NCI-H1105 (cell line): ENCODE measurements around the gene DNAH5.
"Not testable (repeated sequence)": the region's sequence is repeated elsewhere in the genome, so short reads cannot be mapped to it uniquely, and the experiment has no call there.

ENCODE experiments used
- DNase-seq: peaks from one replicate; lab custom pipeline; 2025; lab: John Stamatoyannopoulos, UW

Gene DNAH5

DNA sequence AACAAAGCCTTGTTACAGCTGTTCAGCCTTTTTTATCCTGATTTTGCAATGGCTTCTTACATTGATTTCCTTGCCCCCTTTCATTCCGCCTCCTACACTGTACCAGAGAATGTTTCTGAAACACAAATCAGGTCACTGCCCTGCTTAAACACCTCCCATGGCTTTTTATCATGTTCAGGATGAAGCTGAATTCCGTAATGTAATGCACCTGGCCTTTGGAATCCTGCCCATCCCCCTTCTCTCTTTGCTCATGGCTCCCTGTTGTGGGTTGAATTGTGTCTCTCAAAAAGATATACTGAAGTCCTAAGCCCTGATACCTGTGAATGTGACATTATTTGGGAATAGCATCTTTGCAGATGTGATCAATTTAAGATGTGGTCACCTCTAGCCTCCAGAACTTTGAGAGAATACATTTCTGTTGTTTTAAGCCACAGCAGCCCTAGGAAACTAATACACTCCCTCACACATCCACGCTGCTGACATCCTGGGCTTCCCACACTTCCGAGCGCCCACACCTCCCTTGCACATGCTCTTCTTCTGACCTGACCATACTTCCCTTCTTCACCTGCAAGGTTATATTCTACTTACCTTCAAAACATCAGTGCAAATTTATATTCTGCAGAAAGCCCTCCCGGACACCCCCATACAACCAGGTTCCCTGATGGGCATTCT is 101.2 kb downstream of the DNAH5 start:
- no peak for DNase-seq

DNA sequence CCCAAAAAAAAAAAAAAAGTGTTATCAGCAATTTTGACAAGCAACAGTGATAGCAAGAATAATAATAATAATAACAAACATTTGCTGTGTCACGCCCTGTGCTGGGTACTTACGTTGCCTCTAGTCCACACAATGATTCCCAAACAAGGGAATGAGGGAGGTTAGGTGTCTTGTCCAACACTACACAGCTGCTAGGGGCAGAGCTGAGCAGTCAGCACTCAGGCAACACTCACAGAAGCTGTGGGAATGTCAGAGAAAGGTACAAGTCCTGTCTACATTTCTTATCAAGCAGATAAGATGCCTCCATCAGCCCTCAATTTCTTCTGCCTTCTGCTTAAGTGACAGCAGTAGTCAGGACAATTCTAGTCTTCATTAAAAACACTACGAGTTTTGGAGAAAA is 111.0 kb downstream of the DNAH5 start:
- DNase-seq: no peak

DNA sequence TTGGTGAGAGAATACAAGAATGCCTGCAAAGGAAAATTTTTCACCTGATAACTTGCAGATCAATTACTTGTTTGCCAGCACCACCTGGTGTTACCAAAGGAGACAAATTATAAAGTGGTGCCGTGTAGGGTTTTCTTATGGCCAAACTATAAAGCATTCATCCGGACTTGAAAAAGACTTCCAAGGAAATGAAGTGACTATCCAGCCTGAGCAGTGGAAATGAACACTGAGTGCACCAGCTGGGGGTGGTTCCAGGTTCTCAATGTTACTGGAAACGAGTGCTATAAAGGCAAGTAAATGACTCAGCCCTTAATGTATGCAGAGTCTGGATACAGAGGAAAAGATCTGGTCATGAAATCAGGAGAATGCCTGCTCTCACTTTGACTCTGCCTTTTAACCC is 113.1 kb downstream of the DNAH5 start:
- DNase-seq: no peak

DNA sequence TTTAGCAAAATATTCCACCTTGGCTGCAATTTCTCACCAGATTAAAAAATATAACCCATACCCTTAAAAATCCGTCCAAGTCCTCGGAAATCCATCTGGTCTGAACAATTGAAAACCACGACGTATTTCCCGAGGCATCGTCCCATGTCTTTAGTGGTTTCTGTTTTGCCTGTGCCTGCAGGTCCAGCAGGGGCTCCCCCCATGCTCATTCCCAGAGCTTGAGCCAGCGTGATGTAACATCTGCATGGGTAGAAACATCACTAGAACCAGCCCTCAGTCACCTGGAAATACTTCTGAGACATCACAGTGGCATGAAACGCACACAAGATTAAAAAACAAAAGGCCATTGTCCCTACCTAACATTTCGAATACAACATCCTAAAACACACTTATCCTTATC is 114.0 kb downstream of the DNAH5 start:
- DNase-seq: no peak

DNA sequence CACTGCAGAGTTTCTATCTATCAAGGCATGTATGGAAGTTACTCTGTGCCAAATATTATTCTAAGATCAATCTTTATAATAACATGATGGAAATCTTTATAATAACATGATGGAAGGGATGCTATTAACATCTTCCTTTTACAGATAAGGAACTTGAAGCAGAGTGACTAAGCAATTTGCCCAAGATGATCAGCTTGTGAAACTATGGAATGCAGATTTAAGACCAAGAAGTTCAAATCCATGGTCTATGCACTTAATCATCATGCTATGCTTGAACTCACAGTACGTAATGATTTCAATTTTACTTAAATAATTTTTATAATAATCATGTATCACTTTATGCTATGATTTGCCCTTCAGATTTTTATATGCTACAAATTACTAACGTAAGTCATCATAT is 123.1 kb downstream of the DNAH5 start:
- no peak for DNase-seq

DNA sequence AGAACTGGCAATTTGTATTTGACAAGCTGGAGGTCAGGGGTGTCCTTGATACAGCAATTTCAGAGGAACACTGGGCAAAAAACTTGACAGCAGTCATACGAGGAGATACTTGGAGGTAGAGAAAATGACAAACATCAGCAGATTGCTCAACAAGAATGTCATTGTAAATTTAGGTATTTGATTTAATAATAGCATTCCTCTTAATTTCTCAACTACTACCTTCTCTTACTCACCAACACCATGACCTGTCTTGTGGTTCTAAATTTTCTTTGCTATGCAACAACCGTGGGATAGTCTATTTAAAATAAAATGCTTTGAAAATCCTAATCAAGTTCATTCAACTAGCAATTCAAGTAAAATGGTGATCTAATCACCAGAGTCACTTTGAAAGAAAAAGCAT is 128.4 kb downstream of the DNAH5 start:
- no peak for DNase-seq

DNA sequence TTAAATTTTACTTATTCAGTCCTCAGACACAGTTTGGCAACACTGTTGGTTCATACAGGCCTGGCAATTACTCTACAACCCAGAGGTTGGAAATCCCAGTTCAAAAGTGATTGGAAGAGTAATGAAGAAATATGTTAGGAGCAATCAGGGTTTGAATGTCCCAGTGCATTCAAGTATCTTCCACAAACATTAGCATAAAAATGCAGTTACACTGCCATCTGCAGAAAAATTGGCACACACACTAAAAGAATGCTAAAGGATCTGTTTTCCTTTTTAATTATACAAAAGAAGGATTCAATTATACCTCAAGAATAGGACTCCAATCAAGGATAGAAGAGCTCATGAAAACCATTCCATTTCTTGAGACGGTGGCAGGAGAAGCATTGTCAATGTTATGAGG is 130.2 kb downstream of the DNAH5 start:
- no peak for DNase-seq

DNA sequence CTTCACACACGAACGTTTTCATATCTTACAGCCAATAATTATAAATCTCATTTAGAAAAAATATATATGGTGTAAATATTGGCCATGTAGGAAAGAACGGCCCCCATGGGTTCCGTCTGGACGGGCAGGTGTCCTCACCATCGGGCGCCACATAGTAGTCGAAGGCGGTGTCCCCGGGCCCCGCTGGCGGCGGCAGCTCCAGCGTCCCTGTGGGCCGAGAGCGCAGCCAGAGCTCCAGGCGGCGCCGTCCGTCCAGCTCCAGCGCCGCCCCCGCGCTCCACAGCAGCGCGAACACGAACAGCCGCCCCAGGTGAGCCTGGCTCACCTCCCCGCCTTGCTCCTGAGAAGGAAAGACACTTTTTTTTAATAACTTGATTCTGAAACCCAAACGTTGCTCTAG is 134.6 kb downstream of the DNAH5 start:
- no peak for DNase-seq

DNA sequence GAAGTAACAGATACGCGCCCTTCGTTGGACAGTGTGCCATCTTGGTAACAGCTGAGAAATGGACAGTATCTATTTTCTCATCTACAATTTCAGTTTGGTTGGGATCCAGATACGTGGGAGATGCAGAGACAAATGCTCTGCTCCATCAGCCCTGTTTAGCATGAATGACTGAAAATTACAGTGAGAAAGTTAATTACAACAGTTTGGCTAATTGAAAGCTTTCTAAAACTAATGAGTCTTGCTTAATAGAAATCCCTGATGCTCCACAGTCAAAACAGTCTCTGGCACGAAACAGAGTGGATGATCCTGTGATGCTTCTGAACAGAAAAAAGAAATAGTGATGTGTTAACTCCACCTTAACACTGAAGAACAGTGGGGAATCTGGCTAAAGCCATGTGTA is 140.2 kb downstream of the DNAH5 start:
- no peak for DNase-seq

DNA sequence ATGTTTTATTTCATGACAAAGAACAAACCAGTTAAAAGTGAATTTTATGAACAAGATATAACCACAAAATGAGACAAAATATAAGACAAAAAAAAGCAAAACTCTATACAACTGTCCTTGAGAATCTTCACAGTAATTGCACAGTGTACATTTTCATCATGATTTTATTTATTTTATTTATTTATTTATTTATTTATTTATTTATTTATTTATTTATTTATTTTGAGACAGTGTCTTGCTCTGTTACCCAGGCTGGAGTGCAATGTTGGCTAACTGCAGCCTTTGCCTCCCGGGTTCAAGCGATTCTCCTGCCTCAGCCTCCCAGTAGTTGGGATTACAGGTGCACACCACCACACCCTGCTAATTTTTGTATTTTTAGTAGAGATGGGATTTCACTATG is 145.9 kb downstream of the DNAH5 start:
- not testable (repeated sequence) for DNase-seq

DNA sequence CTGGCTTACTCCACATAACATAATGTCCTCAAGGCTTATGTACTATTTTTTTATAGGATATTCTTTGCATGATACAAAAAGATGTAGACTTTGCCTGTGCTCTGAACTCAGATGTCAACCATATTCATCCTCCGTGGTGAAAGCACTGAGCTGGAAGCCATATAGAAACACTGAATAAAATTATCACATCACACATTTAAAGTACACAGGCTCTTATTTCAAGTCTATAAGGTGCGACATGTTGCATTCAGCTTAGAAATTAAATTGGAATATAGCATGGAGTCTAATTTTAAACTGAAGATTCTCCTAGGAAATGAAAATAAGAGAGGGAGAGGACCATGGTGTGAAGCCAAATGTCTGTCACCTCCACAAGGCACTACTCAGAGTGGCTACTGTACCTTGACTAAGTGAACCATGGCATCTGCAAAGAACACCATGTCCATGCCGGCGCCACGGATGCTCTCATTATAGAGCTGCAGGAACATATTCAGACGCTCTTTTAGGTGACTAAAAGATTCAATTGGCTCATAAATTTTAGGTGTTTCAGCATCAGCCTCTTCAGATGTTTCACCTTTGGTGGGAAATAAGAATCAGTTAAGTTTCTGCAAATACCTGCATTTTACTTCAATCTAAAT is 158.6 kb downstream of the DNAH5 start:
- DNase-seq: no peak

DNA sequence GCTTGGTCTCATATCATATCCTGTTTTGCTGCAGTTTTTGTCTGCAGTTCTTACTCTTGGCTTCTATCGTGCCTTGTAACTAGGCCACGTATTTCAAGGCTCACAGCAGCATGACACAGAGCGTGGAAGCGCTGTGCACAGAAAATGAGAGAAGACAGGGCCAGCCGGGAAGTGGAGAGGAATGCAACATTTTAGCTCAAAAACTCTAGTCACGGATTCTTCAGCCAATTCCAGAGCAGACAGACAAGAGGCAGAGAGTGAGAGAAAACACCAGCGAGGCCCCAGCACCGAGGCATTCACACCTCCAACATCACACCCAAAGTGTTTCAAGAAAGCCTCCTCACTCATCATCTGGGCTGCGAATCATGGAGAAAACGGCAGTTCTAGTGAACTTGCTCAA is 160.8 kb downstream of the DNAH5 start:
- no peak for DNase-seq

DNA sequence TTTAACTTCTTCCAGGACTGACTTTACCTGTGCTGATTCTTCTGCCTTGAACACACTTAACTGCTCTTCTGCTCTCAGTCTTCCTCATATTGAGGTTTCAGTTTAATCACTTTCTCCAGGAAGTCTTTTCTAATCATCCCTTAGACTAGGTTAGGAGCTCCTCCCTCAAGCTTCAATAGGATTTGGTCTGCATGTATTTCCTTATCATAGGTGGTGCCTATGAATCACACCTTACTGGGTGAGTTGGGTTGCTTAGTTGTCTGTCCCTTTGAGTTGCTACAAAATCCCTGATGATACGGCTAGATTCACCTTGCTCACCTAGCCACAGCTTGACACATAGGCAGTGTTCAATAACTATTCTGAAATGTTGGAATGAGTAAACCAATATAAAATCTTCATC is 164.4 kb downstream of the DNAH5 start:
- no peak for DNase-seq

DNA sequence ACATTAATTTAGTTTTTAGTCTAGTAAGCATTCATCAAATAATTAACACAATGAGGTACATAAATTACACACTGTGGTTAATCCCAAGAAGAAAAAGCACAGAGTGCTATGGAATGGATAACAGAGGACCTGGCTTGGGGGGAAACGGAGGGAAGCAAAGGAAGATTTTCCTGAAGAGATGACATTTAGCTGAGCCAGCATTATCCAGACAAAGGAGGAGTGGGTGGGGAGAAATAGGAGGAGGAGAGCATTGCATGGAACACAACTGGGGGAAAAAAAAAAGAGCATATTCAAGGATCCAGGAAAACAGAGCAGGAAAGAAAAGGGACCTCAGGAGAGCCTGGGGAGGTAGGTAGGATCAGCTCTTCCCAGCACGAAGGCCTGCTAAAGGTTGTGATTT is 170.8 kb downstream of the DNAH5 start:
- DNase-seq: no peak

DNA sequence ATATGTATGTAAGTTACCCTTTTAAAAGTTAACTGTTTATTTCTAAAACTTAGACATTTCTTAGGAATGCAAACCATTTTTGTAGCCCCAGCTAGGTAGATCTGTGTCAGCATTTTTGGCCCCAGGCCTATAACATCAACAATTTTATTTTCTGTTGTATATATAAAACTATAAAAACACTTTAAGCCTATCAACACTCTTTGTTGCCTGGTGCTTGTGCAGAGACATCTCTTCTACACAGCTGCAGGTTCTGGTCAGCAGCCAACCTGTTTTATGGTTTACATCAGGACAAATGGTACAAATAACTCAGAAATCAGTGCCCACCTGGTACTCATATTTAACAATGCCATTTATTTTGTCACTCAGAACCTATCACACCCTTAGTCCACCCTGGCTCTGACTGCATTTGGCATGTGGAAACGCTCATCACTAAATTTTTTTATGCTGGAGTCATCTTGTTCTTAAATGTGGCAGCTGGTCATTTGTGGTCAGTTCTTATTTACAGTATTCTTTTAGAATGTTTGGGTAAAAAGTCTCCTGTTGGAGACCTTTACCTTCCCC is 173.4 kb downstream of the DNAH5 start:
- DNase-seq: no peak

DNA sequence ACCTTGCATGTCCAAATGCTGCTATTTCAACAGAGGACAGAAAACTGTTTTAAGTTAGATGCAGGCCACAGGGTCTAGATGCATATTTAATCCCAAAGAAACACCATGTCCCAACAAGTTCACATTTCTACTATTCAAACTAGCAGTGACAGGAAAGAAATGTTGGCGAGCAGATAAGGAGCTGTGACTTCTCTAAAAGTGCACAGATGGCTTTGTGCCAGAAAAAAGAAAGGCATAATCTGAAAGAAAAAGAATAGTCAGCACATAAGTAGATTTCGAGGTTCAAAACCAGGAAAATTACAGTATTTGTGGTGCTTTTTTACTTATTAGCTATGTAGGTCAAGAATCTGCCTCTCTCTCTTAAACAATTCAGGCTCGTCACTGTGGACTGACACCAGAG is 178.3 kb downstream of the DNAH5 start:
- DNase-seq: no peak

DNA sequence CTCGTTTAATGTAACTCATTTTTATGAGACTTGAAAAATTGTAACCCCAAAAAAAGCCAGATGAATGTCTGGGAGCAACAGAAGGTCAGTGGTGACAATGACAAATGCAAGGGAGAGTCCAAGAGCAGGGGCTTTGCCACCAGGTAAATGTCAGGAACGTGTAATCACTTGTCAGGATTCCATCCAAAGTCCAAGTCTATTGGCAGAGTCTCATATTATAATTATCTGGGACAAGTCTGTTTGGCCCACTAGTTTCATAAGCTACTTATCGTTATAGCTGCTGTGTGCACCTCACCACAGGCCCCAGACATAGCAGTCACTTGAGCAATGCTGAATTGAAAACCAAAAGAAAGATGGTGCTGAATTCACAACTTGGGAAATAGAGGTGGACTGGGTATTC is 180.8 kb downstream of the DNAH5 start:
- no peak for DNase-seq

DNA sequence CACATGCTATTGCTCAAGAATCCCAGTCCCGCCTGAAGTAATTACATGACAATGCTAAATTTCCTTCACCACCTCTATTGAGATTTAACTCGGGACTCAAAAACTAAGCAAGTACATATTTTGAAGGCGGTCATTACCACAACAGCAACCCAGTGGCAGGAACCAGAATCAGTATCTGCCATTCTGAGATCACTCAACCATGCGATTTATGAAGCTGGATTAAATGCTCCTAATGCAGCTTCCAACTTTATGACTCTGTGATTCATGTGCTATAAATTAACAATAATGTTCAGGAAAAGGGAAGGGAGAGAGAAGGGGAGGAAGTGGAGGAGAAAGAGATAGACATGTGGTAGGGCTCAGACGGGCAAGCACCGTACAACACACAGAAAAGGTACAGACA is 194.7 kb downstream of the DNAH5 start:
- no peak for DNase-seq

DNA sequence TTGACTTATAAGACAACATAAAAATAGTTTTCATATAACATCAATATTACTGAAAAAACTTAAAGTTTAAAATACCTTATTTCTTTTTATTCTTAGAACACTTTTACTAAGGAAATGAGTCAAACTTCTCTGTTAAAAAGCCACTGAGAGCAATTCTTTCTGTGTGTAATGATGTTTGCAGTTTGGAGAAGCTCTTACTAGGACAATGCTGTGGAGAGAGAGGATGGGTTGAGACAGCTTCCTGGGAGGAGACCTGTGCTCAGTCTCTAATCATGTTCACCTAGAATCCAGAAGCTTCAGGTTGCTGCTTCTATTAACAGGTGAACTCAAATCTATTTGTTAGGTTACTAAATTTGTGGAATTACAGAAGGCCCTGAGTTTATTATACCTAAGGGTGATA is 198.5 kb downstream of the DNAH5 start:
- DNase-seq: no peak

DNA sequence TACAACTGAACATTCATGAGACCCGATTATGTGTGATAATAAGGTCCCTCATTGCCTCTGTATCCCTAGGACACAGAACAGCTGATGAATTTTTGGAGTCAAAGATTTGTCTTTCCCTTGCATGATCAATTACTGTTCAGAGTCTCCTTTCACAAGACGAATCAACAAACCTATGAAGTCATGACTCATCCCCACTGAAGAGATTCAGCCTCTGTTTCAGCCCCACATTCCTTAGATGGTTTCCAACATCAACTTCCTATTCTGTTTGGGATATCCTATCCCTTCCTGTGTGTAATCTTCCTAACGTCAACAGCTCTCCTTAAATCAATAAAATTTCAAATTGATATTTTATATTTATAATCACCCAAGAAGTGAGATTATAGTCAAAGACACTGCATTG is 199.0 kb downstream of the DNAH5 start:
- DNase-seq: no peak

DNA sequence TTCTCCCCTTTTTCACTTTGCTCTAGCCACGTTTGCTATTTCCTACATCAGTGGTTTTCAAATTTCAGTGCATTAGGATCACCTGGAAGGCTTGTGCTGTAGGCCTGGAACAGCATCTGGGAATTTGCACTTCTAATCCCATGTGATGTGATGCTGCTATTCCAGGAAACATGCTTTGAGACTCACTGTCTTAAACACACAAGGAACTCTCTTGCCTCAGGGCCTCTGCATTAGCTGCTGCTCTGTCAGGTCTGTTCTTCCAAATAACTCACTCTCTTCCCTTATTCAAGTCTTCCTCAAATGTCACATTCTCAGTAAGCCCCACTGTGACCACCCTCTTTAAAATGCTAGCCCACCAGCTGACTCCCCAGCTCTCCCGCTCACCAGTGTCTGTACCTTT is 204.0 kb downstream of the DNAH5 start:
- no peak for DNase-seq

DNA sequence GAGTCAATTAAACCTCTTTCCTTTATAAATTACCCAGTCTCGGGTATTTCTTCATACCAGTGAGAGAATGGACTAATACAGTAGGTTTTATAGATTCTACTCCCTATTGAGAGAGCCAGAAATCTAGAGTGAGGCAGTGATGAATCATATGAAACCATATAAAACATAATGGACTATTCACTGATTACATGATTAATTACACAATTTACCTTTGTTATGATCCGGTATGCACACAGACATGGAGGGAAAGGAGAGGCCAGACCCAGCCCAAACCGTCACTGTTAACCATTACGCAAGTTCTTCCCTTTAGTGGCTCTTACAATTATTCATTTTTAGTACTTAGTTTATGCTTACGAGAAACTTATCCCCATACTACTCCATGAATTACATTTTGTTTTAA is 205.0 kb downstream of the DNAH5 start:
- DNase-seq: no peak

DNA sequence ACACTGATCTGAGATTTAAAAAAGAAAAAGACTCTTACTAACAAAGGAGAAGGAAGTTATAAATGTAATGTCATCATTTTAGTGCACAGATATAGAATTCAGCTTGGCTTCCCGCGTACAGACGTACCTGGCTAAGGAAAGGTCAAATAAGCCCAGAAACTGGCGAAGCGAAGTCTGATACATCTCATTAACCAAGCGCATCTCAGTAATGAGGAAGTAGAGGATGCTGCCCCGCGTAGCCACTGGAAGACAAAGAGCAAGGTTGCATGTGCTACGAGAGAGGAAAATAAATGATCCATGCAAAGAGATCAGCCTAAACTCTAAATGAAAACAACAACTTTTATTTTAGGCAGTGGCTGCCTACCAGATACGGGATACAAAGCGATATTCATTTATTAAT is 208.8 kb downstream of the DNAH5 start:
- no peak for DNase-seq

DNA sequence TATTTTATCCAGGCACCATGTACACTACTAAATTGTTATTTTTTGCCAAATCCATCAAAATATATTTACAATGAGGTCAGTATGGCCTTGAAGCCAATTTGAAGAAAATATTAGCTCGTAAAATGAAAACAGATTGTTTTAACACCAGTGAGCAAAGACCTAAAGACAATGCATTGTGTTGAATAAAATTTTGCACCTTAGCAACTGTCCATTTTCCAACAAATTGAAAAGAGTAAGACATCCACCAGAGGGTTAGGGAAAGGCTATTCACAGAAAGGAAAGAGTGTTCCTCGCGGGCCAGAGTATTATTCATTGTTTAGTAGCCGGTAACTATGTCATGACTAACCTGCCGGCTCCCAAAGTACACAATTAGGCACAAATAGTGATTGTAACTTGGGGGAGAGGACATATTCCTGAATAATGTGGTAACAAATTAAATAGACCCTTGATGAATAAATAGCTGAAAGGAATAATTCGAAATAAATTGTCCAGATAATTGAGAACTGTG is 213.3 kb downstream of the DNAH5 start:
- DNase-seq: no peak
